ENCODE measurements around the gene NT5C2.

DNA sequence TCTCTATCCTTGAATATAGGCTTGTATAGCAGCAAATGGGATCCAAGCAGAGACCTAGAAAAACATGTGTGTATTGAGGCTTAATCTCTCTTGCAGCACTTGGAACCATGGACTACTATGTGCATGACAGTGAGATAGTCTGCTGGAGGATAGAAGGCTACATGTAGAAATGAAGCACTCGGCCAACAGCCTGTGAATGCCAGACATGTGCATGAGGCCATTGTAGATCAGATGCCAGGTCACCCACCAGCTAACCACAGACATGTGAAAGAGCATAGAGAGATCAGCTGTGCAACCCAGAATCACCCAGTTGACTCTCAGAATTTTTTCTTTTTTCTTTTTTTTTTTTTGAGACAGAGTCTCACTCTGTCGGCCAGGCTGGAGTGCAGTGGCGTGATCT, 90.9 kb downstream of the NT5C2 start:
- TF ChIP-seq, protein P1, sequence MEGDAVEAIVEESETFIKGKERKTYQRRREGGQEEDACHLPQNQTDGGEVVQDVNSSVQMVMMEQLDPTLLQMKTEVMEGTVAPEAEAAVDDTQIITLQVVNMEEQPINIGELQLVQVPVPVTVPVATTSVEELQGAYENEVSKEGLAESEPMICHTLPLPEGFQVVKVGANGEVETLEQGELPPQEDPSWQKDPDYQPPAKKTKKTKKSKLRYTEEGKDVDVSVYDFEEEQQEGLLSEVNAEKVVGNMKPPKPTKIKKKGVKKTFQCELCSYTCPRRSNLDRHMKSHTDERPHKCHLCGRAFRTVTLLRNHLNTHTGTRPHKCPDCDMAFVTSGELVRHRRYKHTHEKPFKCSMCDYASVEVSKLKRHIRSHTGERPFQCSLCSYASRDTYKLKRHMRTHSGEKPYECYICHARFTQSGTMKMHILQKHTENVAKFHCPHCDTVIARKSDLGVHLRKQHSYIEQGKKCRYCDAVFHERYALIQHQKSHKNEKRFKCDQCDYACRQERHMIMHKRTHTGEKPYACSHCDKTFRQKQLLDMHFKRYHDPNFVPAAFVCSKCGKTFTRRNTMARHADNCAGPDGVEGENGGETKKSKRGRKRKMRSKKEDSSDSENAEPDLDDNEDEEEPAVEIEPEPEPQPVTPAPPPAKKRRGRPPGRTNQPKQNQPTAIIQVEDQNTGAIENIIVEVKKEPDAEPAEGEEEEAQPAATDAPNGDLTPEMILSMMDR (optimal IDR thresholded peaks at IDR 0.05 in 1 of 3, IDR thresholded peaks at IDR 0.05 in 1 of 3, conservative IDR thresholded peaks at IDR 0.05 in 1 of 3; ENCODE audit: extremely low read depth in 1 of 3, insufficient read depth in 2 of 3, low read length in 3 of 3): no peak
- TF ChIP-seq EZH2 (IDR thresholded peaks at IDR 0.05; ENCODE audit: low read length): no peak

Measured in keratinocyte (primary cell).